ENCODE results near the gene PKIB. TPM values are rescaled to one million over a fixed set of nuclear protein-coding genes. Genes with fewer than 3 reads are reported as not detected.

Gene PKIB
- total and polyA plus RNA-seq, 2 donors from 2014 or later: 5.1 to 5.3 TPM

DNA sequence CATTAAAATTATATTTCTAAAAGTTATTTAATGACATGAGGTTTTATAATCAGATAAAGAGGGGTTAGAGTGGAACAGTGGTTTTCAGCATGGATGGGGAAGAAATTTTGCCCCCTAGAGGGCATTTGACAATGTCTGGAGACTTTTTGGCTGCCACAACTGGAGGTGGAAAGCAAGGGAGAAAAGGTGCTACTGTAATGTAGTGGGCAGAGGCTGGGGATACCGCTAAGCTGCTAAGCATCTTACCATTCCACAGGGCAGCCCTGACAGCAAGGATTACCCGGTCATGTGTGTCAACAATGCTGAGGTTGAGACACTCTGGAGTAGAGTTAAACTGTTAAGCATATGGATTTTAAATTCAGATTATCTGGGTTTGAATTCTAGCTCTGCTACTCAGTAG is 116.4 kb downstream of the PKIB start:
- intact Hi-C loops (cut with DNase I): no loop called here
- no peak for DNase-seq
- no peak overlapping the region for H3K27ac ChIP-seq (ENCODE audit: low read depth in 2 of 2, low read length in 2 of 2)

DNA sequence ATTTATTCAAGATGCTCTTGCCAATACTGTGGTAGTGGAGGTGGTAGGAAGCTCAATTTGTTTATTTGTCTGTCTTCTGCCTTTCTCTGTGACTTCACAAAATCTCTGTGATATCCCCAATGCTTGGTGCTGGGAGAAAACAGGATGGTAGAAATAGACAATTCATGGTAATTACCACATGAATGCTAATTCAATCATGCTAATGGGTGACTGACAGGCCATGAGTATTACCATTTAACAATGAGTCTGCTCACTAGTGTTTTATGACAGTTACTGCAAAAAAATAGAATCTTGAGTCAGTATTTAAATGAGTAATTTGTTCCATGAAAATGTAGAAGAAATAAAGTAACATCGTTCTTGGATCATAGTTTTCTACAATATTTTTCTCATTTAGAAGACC is 117.0 kb downstream of the PKIB start:
- Histone ChIP-seq H3K36me3 (ENCODE audit: control insufficient read depth in 2 of 3, insufficient read depth in 3 of 3, low read length in 3 of 3) (no peaks in the 10 kb centered on the region), H3K9me3 (ENCODE audit: control insufficient read depth in 2 of 3, insufficient read depth in 1 of 3, low read length in 3 of 3) (no peaks in the 10 kb centered on the region)

More for the DNA sequence above, 116.4 kb downstream of the PKIB start:
- TF ChIP-seq, protein P1, sequence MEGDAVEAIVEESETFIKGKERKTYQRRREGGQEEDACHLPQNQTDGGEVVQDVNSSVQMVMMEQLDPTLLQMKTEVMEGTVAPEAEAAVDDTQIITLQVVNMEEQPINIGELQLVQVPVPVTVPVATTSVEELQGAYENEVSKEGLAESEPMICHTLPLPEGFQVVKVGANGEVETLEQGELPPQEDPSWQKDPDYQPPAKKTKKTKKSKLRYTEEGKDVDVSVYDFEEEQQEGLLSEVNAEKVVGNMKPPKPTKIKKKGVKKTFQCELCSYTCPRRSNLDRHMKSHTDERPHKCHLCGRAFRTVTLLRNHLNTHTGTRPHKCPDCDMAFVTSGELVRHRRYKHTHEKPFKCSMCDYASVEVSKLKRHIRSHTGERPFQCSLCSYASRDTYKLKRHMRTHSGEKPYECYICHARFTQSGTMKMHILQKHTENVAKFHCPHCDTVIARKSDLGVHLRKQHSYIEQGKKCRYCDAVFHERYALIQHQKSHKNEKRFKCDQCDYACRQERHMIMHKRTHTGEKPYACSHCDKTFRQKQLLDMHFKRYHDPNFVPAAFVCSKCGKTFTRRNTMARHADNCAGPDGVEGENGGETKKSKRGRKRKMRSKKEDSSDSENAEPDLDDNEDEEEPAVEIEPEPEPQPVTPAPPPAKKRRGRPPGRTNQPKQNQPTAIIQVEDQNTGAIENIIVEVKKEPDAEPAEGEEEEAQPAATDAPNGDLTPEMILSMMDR (IDR thresholded peaks at IDR 0.05; ENCODE audit: borderline replicate concordance, extremely low read depth, insufficient read depth): peak; percentile 26
- H3K27me3 ChIP-seq (ENCODE audit: control insufficient read depth, insufficient read depth, low read length): no peaks in the 10 kb centered on the region
- no peak for FAIRE-seq
- H3K9me3 ChIP-seq (ENCODE audit: control insufficient read depth in 2 of 3, insufficient read depth in 1 of 3, low read length in 3 of 3): no peaks in the 10 kb centered on the region
- H3K4me3 ChIP-seq (ENCODE audit: low read length in 3 of 3): no peak overlapping the region
- H3K9ac ChIP-seq (ENCODE audit: low read length in 3 of 3): no peak overlapping the region
- H3K36me3 ChIP-seq (ENCODE audit: control insufficient read depth in 2 of 3, insufficient read depth in 3 of 3, low read length in 3 of 3): no peaks in the 10 kb centered on the region
- H3K4me1 ChIP-seq (ENCODE audit: control insufficient read depth in 2 of 3, insufficient read depth in 2 of 3, low read depth in 1 of 3, low read length in 3 of 3): no peaks in the 10 kb centered on the region

DNA sequence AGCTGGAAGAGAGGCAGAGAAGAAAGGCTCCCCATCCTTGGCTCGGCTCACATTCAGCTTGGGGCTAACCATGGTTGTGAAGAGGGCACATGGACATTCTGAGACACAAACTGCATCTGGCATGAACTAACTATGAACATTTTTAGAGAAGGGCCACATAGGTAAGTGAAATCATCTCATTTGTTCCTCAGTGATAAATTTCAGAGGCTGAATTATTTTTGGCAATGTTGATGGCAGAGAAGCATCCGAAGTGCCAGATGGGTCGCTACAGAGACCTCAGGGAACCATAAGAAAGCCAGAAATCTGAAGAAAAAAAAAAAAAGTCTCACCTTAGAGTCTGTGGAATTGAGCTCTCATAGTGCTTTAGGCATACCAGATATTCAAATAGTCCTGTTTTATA is 120.1 kb downstream of the PKIB start:
- Histone ChIP-seq H3K27me3 (ENCODE audit: control insufficient read depth, insufficient read depth, low read length) (no peaks in the 10 kb centered on the region), H3K4me3 (ENCODE audit: low read length in 3 of 3) (no peak overlapping the region), H3K9me3 (ENCODE audit: control insufficient read depth in 2 of 3, insufficient read depth in 1 of 3, low read length in 3 of 3) (no peaks in the 10 kb centered on the region), H3K4me1 (ENCODE audit: control insufficient read depth in 2 of 3, insufficient read depth in 2 of 3, low read depth in 1 of 3, low read length in 3 of 3) (no peaks in the 10 kb centered on the region), H3K9ac (ENCODE audit: low read length in 3 of 3) (no peak overlapping the region), H3K27ac (ENCODE audit: low read depth in 2 of 2, low read length in 2 of 2) (no peak overlapping the region), H3K36me3 (ENCODE audit: control insufficient read depth in 2 of 3, insufficient read depth in 3 of 3, low read length in 3 of 3) (no peaks in the 10 kb centered on the region)
- FAIRE-seq (no peak), DNase-seq (no peak)
- TF ChIP-seq, protein P1 (IDR thresholded peaks at IDR 0.05; ENCODE audit: borderline replicate concordance, extremely low read depth, insufficient read depth): no peak
- intact Hi-C loops (cut with DNase I): loop anchor here (5.0 kb wide), 1 partner anchor 107 kb away; no protein-coding TSS in a partner anchor

More for the DNA sequence above, 117.0 kb downstream of the PKIB start:
- DNase-seq (no peak), FAIRE-seq (no peak)
- no peak overlapping the region for H3K27ac ChIP-seq (ENCODE audit: low read depth in 2 of 2, low read length in 2 of 2)
- intact Hi-C loops (cut with DNase I): no loop called here
- H3K4me1 ChIP-seq (ENCODE audit: control insufficient read depth in 2 of 3, insufficient read depth in 2 of 3, low read depth in 1 of 3, low read length in 3 of 3): no peaks in the 10 kb centered on the region
- no peak overlapping the region for H3K4me3 ChIP-seq (ENCODE audit: low read length in 3 of 3)
- no peaks in the 10 kb centered on the region for H3K27me3 ChIP-seq (ENCODE audit: control insufficient read depth, insufficient read depth, low read length)
- H3K9ac ChIP-seq (ENCODE audit: low read length in 3 of 3): no peak overlapping the region
- TF ChIP-seq, protein P1 (IDR thresholded peaks at IDR 0.05; ENCODE audit: borderline replicate concordance, extremely low read depth, insufficient read depth): no peak
